ENCODE data around the gene CATSPERZ. TPM values are rescaled to one million over a fixed set of nuclear protein-coding genes. Genes with fewer than 3 reads are reported as not detected.
A peak's percentile ranks its signal among the peaks of the same experiment; 100 is the strongest.

The CATSPERZ gene
- total and polyA plus RNA-seq, 2 of the 13 experiments (the other 11 are each of a cell fraction or from before 2014, with no cell fraction given) = 0.22 to 0.48 TPM

- no peak for TF ChIP-seq DZIP1 (CRISPR knock-in tag; IDR thresholded peaks at IDR 0.05)
- no peak for TF ChIP-seq MZF1 (CRISPR knock-in tag; IDR thresholded peaks at IDR 0.05; ENCODE audit: borderline replicate concordance)
- no peak for TF ChIP-seq KDM6A (CRISPR knock-in tag; IDR thresholded peaks at IDR 0.05; ENCODE audit: low read depth)
- TF ChIP-seq TEAD3 (CRISPR knock-in tag; optimal IDR thresholded peaks at IDR 0.05; ENCODE audit: borderline replicate concordance) = no peak
- no peak for TF ChIP-seq XRCC5 (optimal IDR thresholded peaks at IDR 0.05; ENCODE audit: low read length)
- no peak for TF ChIP-seq BHLHE40 (IDR thresholded peaks at IDR 0.05; ENCODE audit: low read length)
- peak; percentile 46 for TF ChIP-seq HDAC1 (CRISPR knock-in tag; IDR thresholded peaks at IDR 0.05)
- TF ChIP-seq PHF20 (CRISPR knock-in tag; IDR thresholded peaks at IDR 0.05) = no peak; the same call in none of the 2 replicates
- no peak for TF ChIP-seq SRSF9 (IDR thresholded peaks at IDR 0.05; ENCODE audit: borderline replicate concordance, insufficient read depth, low read depth, low read length, poor library complexity, severe bottlenecking)
- no peak for TF ChIP-seq GMEB2 (CRISPR knock-in tag; IDR thresholded peaks at IDR 0.05; ENCODE audit: low read depth)
- 0 out of 2 replicates have a peak, but pooled peaks have one; percentile 53 for TF ChIP-seq ZNF749 (CRISPR knock-in tag; IDR thresholded peaks at IDR 0.05; ENCODE audit: borderline replicate concordance)
- TF ChIP-seq CREB3 (CRISPR knock-in tag; IDR thresholded peaks at IDR 0.05) = no peak
- no peak for TF ChIP-seq RNF2 (conservative IDR thresholded peaks at IDR 0.05; ENCODE audit: low read depth)
- no peak for TF ChIP-seq CHD2 (IDR thresholded peaks at IDR 0.05; ENCODE audit: low read depth, low read length)
- TF ChIP-seq ZNF619 (CRISPR knock-in tag; IDR thresholded peaks at IDR 0.05) = no peak
- no peak for TF ChIP-seq NONO (IDR thresholded peaks at IDR 0.05)
- no peak for TF ChIP-seq NONO (CRISPR knock-in tag; conservative IDR thresholded peaks at IDR 0.05)
- no peak for TF ChIP-seq MIXL1 (CRISPR knock-in tag; IDR thresholded peaks at IDR 0.05)
- no peak; the same call in 1 of the 2 replicates for TF ChIP-seq SP5 (CRISPR knock-in tag; IDR thresholded peaks at IDR 0.05; ENCODE audit: borderline replicate concordance, low read depth)
- no peak for TF ChIP-seq ZBTB7A (CRISPR knock-in tag; IDR thresholded peaks at IDR 0.05)
- no peak for TF ChIP-seq ZNF713 (CRISPR knock-in tag; IDR thresholded peaks at IDR 0.05)
- 0 out of 2 replicates have a peak, but pooled peaks have one; percentile 13 for TF ChIP-seq ZNF275 (CRISPR knock-in tag; IDR thresholded peaks at IDR 0.05; ENCODE audit: borderline replicate concordance)
Measured at GRCh38 chr11:64284048-64284961, 15.9 kb upstream of the CATSPERZ start, which contains the start of gene BAD (continued).

Data from HepG2 (cell line).